Thyroid gland (tissue), 4 donors: ENCODE measurements around the gene FAM53B.

Experiments
- CTCF ChIP-seq, 6 experiments: fragments of 200-600 bp in 3 of 6; fragments of 450-650 bp in 3 of 6; sonication (generic) in 3 of 6; IDR thresholded peaks; one replicate each; pipeline ENCODE4 v1.5.1; 2016 to 2019; ENCODE audit warnings: antibody characterized with exemption in 6 of 6, mild to moderate bottlenecking in 2 of 6, inconsistent platforms in 1 of 6, moderate library complexity in 1 of 6
- POLR2A ChIP-seq, 2 donors: fragments of 450-650 bp; IDR thresholded peaks; one replicate each; pipeline ENCODE4 v1.6.1; 2017; ENCODE audit warnings: antibody characterized with exemption in 2 of 2, mild to moderate bottlenecking in 2 of 2, moderate library complexity in 1 of 2

DNA sequence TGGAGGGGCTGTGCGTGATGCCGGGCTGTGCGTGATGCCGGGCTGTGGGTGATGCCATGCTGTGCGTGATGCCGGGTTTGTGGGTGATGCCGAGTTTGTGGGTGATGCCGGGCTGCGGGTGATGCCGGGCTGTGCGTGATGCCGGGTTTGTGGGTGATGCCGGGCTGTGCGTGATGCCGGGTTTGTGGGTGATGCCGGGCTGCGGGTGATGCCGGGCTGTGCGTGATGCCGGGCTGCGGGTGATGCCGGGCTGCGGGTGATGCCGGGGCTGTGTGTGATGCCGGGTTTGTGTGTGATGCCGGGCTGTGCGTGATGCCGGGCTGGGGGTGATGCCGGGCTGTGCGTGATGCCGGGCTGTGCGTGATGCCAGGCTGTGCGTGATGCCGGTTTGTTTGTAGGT, 128.9 kb downstream of the FAM53B start:
- no peak for TF ChIP-seq CTCF (IDR thresholded peaks at IDR 0.05)
- no peak for TF ChIP-seq POLR2A (IDR thresholded peaks at IDR 0.05)
